ENCODE data around the gene IFNW1.
"Not testable (repeated sequence)": the region's sequence is repeated elsewhere in the genome, so short reads cannot be mapped to it uniquely, and the experiment has no call there.

- TF ChIP-seq, protein P1, sequence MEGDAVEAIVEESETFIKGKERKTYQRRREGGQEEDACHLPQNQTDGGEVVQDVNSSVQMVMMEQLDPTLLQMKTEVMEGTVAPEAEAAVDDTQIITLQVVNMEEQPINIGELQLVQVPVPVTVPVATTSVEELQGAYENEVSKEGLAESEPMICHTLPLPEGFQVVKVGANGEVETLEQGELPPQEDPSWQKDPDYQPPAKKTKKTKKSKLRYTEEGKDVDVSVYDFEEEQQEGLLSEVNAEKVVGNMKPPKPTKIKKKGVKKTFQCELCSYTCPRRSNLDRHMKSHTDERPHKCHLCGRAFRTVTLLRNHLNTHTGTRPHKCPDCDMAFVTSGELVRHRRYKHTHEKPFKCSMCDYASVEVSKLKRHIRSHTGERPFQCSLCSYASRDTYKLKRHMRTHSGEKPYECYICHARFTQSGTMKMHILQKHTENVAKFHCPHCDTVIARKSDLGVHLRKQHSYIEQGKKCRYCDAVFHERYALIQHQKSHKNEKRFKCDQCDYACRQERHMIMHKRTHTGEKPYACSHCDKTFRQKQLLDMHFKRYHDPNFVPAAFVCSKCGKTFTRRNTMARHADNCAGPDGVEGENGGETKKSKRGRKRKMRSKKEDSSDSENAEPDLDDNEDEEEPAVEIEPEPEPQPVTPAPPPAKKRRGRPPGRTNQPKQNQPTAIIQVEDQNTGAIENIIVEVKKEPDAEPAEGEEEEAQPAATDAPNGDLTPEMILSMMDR (conservative IDR thresholded peaks at IDR 0.05), result not testable (repeated sequence)
- not testable (repeated sequence) for TF ChIP-seq EZH2 (IDR thresholded peaks at IDR 0.05; ENCODE audit: low read depth)
Measured at GRCh38 chr9:21187487-21187886, 45.9 kb upstream of the IFNW1 start, which contains the start of gene IFNA4.
